Activated naive CD4-positive, alpha-beta T cell treated with Interleukin-2 at 50 U/mL for 16 hours (primary cell): Measurements from ENCODE around the gene PRKCI.

Experiments used
- DNase-seq: peaks from one replicate; pipeline ENCODE4 v3.0.0-alpha.2; 2020

PRKCI gene

GRCh38 chr3:170346481-170347392 is 124.5 kb downstream of the PRKCI start:
- no peak for DNase-seq

- no peak for DNase-seq
Observed at GRCh38 chr3:170350515-170351413, 128.5 kb downstream of the PRKCI start.

- DNase-seq = no peak
Observed at GRCh38 chr3:170352936-170353335, 130.7 kb downstream of the PRKCI start.

- DNase-seq = no peak
Observed at GRCh38 chr3:170353485-170353884, 131.3 kb downstream of the PRKCI start.

- DNase-seq = no peak
Observed at GRCh38 chr3:170354760-170355159, 132.5 kb downstream of the PRKCI start.
